ENCODE results near the gene NHERF2.

NHERF2 gene

GRCh38 chr16:2082171-2082982 lies 55.7 kb downstream of the NHERF2 start:
- no peak overlapping the region for H3K4me3 ChIP-seq (ENCODE audit: low read length)
- H3K27ac ChIP-seq (ENCODE audit: low read depth, low read length), result peak overlapping the region; percentile 27
- peaks cover 31% of the 10 kb centered on the region for H3K36me3 ChIP-seq (ENCODE audit: control insufficient read depth, insufficient read depth, low read length)
- no peak overlapping the region for H3K9ac ChIP-seq (ENCODE audit: low read length)
- no peaks in the 10 kb centered on the region for H3K27me3 ChIP-seq (ENCODE audit: control insufficient read depth, insufficient read depth, low read length)
- H3K4me1 ChIP-seq (ENCODE audit: control insufficient read depth, insufficient read depth, low read length), result peaks cover 4% of the 10 kb centered on the region

- H3K36me3 ChIP-seq (ENCODE audit: control insufficient read depth, insufficient read depth, low read length), result peaks cover 31% of the 10 kb centered on the region
Measured at GRCh38 chr16:2082983-2083364, 56.3 kb downstream of the NHERF2 start.

GRCh38 chr16:2083409-2083808 lies 56.7 kb downstream of the NHERF2 start:
- H3K27ac ChIP-seq (ENCODE audit: low read depth, low read length), result peak overlapping the region; percentile 55
- peaks cover 33% of the 10 kb centered on the region for H3K36me3 ChIP-seq (ENCODE audit: control insufficient read depth, insufficient read depth, low read length)

More at GRCh38 chr16:2082983-2083364, 56.3 kb downstream of the NHERF2 start:
- no peak overlapping the region for H3K9ac ChIP-seq (ENCODE audit: low read length)
- peaks cover 4% of the 10 kb centered on the region for H3K4me1 ChIP-seq (ENCODE audit: control insufficient read depth, insufficient read depth, low read length)
- H3K27me3 ChIP-seq (ENCODE audit: control insufficient read depth, insufficient read depth, low read length), result no peaks in the 10 kb centered on the region
- peak overlapping the region; percentile 55 for H3K27ac ChIP-seq (ENCODE audit: low read depth, low read length)
- H3K4me3 ChIP-seq (ENCODE audit: low read length), result no peak overlapping the region

GRCh38 chr16:2083876-2084780 lies 57.4 kb downstream of the NHERF2 start:
- H3K4me3 ChIP-seq (ENCODE audit: low read length), result no peak overlapping the region
- peaks cover 34% of the 10 kb centered on the region for H3K36me3 ChIP-seq (ENCODE audit: control insufficient read depth, insufficient read depth, low read length)
- no peak overlapping the region for H3K9ac ChIP-seq (ENCODE audit: low read length)
- peaks cover 4% of the 10 kb centered on the region for H3K4me1 ChIP-seq (ENCODE audit: control insufficient read depth, insufficient read depth, low read length)
- no peak overlapping the region for H3K27ac ChIP-seq (ENCODE audit: low read depth, low read length)
- no peaks in the 10 kb centered on the region for H3K27me3 ChIP-seq (ENCODE audit: control insufficient read depth, insufficient read depth, low read length)

More at GRCh38 chr16:2083409-2083808, 56.7 kb downstream of the NHERF2 start:
- no peaks in the 10 kb centered on the region for H3K27me3 ChIP-seq (ENCODE audit: control insufficient read depth, insufficient read depth, low read length)
- no peak overlapping the region for H3K4me3 ChIP-seq (ENCODE audit: low read length)
- H3K9ac ChIP-seq (ENCODE audit: low read length), result no peak overlapping the region
- peaks cover 4% of the 10 kb centered on the region for H3K4me1 ChIP-seq (ENCODE audit: control insufficient read depth, insufficient read depth, low read length)

GRCh38 chr16:2084895-2085625 lies 58.4 kb downstream of the NHERF2 start:
- H3K36me3 ChIP-seq (ENCODE audit: control insufficient read depth, insufficient read depth, low read length), result peaks cover 33% of the 10 kb centered on the region
- H3K9ac ChIP-seq (ENCODE audit: low read length), result no peak overlapping the region
- H3K27me3 ChIP-seq (ENCODE audit: control insufficient read depth, insufficient read depth, low read length), result no peaks in the 10 kb centered on the region
- no peak overlapping the region for H3K27ac ChIP-seq (ENCODE audit: low read depth, low read length)
- H3K4me1 ChIP-seq (ENCODE audit: control insufficient read depth, insufficient read depth, low read length), result peaks cover 4% of the 10 kb centered on the region
- H3K4me3 ChIP-seq (ENCODE audit: low read length), result no peak overlapping the region

- Histone ChIP-seq H3K27ac (ENCODE audit: low read depth, low read length) (no peak overlapping the region), H3K36me3 (ENCODE audit: control insufficient read depth, insufficient read depth, low read length) (peaks cover 34% of the 10 kb centered on the region), H3K4me3 (ENCODE audit: low read length) (no peak overlapping the region), H3K9ac (ENCODE audit: low read length) (no peak overlapping the region), H3K27me3 (ENCODE audit: control insufficient read depth, insufficient read depth, low read length) (no peaks in the 10 kb centered on the region), H3K4me1 (ENCODE audit: control insufficient read depth, insufficient read depth, low read length) (peaks cover 4% of the 10 kb centered on the region)
Measured at GRCh38 chr16:2085669-2086068, 59.0 kb downstream of the NHERF2 start.

- Histone ChIP-seq H3K4me3 (ENCODE audit: low read length) (no peak overlapping the region), H3K27ac (ENCODE audit: low read depth, low read length) (no peak overlapping the region), H3K36me3 (ENCODE audit: control insufficient read depth, insufficient read depth, low read length) (peaks cover 35% of the 10 kb centered on the region), H3K9ac (ENCODE audit: low read length) (no peak overlapping the region), H3K4me1 (ENCODE audit: control insufficient read depth, insufficient read depth, low read length) (peaks cover 4% of the 10 kb centered on the region), H3K27me3 (ENCODE audit: control insufficient read depth, insufficient read depth, low read length) (no peaks in the 10 kb centered on the region)
Measured at GRCh38 chr16:2086106-2086742, 59.5 kb downstream of the NHERF2 start.

GRCh38 chr16:2086812-2087747 lies 60.4 kb downstream of the NHERF2 start:
- no peak overlapping the region for H3K9ac ChIP-seq (ENCODE audit: low read length)
- H3K27ac ChIP-seq (ENCODE audit: low read depth, low read length), result no peak overlapping the region
- H3K36me3 ChIP-seq (ENCODE audit: control insufficient read depth, insufficient read depth, low read length), result peaks cover 39% of the 10 kb centered on the region
- no peak overlapping the region for H3K4me3 ChIP-seq (ENCODE audit: low read length)
- H3K27me3 ChIP-seq (ENCODE audit: control insufficient read depth, insufficient read depth, low read length), result no peaks in the 10 kb centered on the region
- H3K4me1 ChIP-seq (ENCODE audit: control insufficient read depth, insufficient read depth, low read length), result peaks cover 10% of the 10 kb centered on the region

GRCh38 chr16:2087748-2088631 lies 61.3 kb downstream of the NHERF2 start:
- no peak overlapping the region for H3K9ac ChIP-seq (ENCODE audit: low read length)
- H3K4me3 ChIP-seq (ENCODE audit: low read length), result no peak overlapping the region
- peaks cover 43% of the 10 kb centered on the region for H3K36me3 ChIP-seq (ENCODE audit: control insufficient read depth, insufficient read depth, low read length)
- H3K27me3 ChIP-seq (ENCODE audit: control insufficient read depth, insufficient read depth, low read length), result no peaks in the 10 kb centered on the region
- H3K4me1 ChIP-seq (ENCODE audit: control insufficient read depth, insufficient read depth, low read length), result peaks cover 12% of the 10 kb centered on the region
- H3K27ac ChIP-seq (ENCODE audit: low read depth, low read length), result no peak overlapping the region

Measured in rectal smooth muscle tissue (tissue), 1 donor.